K562 (cell line): ENCODE data around the gene NTSR2. TPM values are rescaled to one million over a fixed set of nuclear protein-coding genes. Genes with fewer than 3 reads are reported as not detected.

Experiments used
- CEBPZ ChIP-seq: fragments of 150-350 bp; IDR thresholded peaks from 2 replicates; pipeline ENCODE4 v1.6.1; 2014; ENCODE audit warnings: low read depth, mild to moderate bottlenecking, low read length, borderline replicate concordance
- CHD7 ChIP-seq: fragments of 200-600 bp; sonication (generic); IDR thresholded peaks from one replicate; pipeline ENCODE4 v1.6.1; 2012; ENCODE audit warnings: mild to moderate bottlenecking, low read depth, low read length, inconsistent platforms
- KDM4B ChIP-seq, 2 experiments: fragments of 450-650 bp in 1 of 2; sonication (generic) in 1 of 2; IDR thresholded peaks; 2 replicates each; pipeline ENCODE4 v1.6.1; 2016 to 2017; ENCODE audit warnings: borderline replicate concordance in 2 of 2, antibody characterized with exemption in 1 of 2, low read depth in 1 of 2, mild to moderate bottlenecking in 1 of 2
- LCOR ChIP-seq: sonication (generic); formaldehyde crosslinking; IDR thresholded peaks from 2 replicates; pipeline ENCODE4 v1.8.0; 2022; ENCODE audit warnings: mild to moderate bottlenecking, missing genetic modification reagents
- TRIM25 ChIP-seq: fragments of 450-650 bp; IDR thresholded peaks from 2 replicates; pipeline ENCODE4 v1.7.0; 2016; ENCODE audit warnings: borderline replicate concordance
- polyA plus RNA-seq, 8 experiments: library from polyadenylated mRNA; depleted of rRNA in 4 of 8; stranded (reverse) in 5 of 8; unstranded in 3 of 8; fragments of >200 nt; fragmentation: Nextera tagmentation in 2 of 8; fragmentation: Illumina TruSeq in 1 of 8; extraction: Ambion mirVana in 2 of 8; extraction: Trizol in 1 of 8; gene quantifications; 2 replicates each; pipeline versions ENCODE4 v1.2.1 to v1.2.3, GENCODE V29; 2011 to 2014; ENCODE audit warnings: inconsistent platforms in 1 of 8, missing spikeins in 1 of 8
- total RNA-seq, 7 experiments: library from RNA; depleted of rRNA in 6 of 7; stranded (reverse); fragments of >200 nt in 6 of 7; fragmentation: Illumina TruSeq in 2 of 7; extraction: Trizol in 2 of 7; gene quantifications; 2 replicates each; pipeline versions ENCODE4 v1.2.1 to v1.2.3, GENCODE V29; 2011 to 2021; ENCODE audit warnings: low replicate concordance in 1 of 7
- TF ChIP-seq, protein P1 (sequence below): fragments of 250-450 bp; sonication (Bioruptor Pico); IDR thresholded peaks from 2 replicates; pipeline ENCODE4 v1.5.0; 2022; ENCODE audit warnings: mild to moderate bottlenecking

The NTSR2 gene
- total and polyA plus RNA-seq, 9 of the 15 experiments (the other 6 are each of a cell fraction or from before 2014, with no cell fraction given) = not detected

DNA sequence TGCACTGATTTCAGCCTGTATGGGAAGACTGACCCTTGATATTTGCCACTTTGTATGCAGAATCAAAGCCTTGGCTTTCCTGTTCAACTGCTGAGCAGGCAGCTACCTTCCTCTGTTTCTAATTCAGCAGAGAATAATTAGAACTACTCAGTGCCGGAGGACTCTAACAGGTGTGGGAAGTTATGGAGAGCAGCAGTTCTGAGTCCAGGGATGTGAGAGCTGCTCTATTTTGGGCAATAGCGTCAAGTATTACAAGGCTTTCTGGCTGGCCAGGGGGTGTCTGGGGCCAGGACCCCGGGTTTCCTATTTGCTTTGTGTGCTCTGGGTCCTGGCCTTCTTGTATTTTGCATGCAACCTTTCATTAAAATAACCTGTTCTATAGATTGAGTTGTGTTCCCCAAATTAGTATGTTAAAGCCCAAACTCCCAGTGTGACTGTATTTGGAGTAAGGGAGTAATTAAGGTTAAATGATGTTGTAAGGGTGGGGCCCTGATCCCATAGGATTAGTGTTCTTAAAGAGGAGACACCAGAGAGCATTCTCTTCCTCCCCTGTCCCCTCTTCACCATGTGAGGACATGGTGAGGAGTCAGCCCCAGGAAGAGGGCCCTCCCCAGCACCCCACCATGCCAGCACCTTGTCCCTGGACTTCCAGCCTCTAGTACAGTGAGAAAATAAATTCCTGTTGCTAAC lies 5.6 kb upstream of the NTSR2 start (continued):
- TF ChIP-seq, protein P1, sequence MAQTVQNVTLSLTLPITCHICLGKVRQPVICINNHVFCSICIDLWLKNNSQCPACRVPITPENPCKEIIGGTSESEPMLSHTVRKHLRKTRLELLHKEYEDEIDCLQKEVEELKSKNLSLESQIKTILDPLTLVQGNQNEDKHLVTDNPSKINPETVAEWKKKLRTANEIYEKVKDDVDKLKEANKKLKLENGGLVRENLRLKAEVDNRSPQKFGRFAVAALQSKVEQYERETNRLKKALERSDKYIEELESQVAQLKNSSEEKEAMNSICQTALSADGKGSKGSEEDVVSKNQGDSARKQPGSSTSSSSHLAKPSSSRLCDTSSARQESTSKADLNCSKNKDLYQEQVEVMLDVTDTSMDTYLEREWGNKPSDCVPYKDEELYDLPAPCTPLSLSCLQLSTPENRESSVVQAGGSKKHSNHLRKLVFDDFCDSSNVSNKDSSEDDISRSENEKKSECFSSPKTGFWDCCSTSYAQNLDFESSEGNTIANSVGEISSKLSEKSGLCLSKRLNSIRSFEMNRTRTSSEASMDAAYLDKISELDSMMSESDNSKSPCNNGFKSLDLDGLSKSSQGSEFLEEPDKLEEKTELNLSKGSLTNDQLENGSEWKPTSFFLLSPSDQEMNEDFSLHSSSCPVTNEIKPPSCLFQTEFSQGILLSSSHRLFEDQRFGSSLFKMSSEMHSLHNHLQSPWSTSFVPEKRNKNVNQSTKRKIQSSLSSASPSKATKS (CRISPR knock-in tag) = no peak
- TF ChIP-seq LCOR (CRISPR knock-in tag) (no peak), TRIM25 (no peak), KDM4B (IDR thresholded peaks at IDR 0.05; ENCODE audit: borderline replicate concordance in 2 of 2, low read depth in 1 of 2) (no peak), CHD7 (no peak), CEBPZ (no peak)
